H1 (cell line): ENCODE measurements around the gene TRAPPC2L. TPM values are rescaled to one million over a fixed set of nuclear protein-coding genes. Genes with fewer than 3 reads are reported as not detected.

Source experiments
- CHD7 ChIP-seq: fragments of 300-600 bp; sonication (generic); IDR thresholded peaks from 2 replicates; pipeline ENCODE4 v1.7.1; 2012; ENCODE audit warnings: low read length, moderate library complexity, mild to moderate bottlenecking, inconsistent platforms; ENCODE audit not compliant: insufficient replicate concordance
- CTBP2 ChIP-seq: IDR thresholded peaks from 2 replicates; pipeline ENCODE4 v1.7.0; 2011; ENCODE audit warnings: borderline replicate concordance, mild to moderate bottlenecking, moderate library complexity, mixed read lengths, low read length; ENCODE audit not compliant: insufficient read depth, insufficient read length
- POU5F1 ChIP-seq: IDR thresholded peaks from 2 replicates; pipeline ENCODE4 v1.6.1; 2011; ENCODE audit warnings: low read depth, mild to moderate bottlenecking, low read length, moderate library complexity
- SIX5 ChIP-seq: IDR thresholded peaks from 2 replicates; pipeline ENCODE4 v1.6.1; 2011; ENCODE audit warnings: mild to moderate bottlenecking, low read depth, low read length
- SP2 ChIP-seq: IDR thresholded peaks from 2 replicates; pipeline ENCODE4 v1.6.1; 2012; ENCODE audit warnings: mild to moderate bottlenecking, low read length, inconsistent platforms
- TBP ChIP-seq: IDR thresholded peaks from 2 replicates; pipeline ENCODE4 v1.6.1; 2011; ENCODE audit warnings: low read depth, low read length, improper control_type of control experiment
- TCF12 ChIP-seq: IDR thresholded peaks from 2 replicates; pipeline ENCODE4 v1.6.1; 2011; ENCODE audit warnings: low read depth, mild to moderate bottlenecking, low read length
- polyA plus RNA-seq, 7 experiments: library from polyadenylated mRNA; depleted of rRNA in 3 of 7; stranded (reverse) in 5 of 7; unstranded in 2 of 7; fragments of >200 nt in 5 of 7; fragments of 200-250 nt in 2 of 7; gene quantifications; 1 replicate in 5 of 7; 2 replicates in 1 of 7; 4 replicates in 1 of 7; pipeline versions ENCODE4 v1.2.1 to v1.2.3, GENCODE V29; 2011 to 2013; ENCODE audit warnings: missing spikeins in 2 of 7, mixed read lengths in 2 of 7
- total RNA-seq: library from RNA; stranded (reverse); fragmentation: NEBNext Ultra II Directional; extraction: Animal tissue kit (Norgen Biotek cat#: 25700); gene quantifications from 2 replicates; pipeline ENCODE4 v1.2.1, GENCODE V29; 2021

Gene TRAPPC2L
- total and polyA plus RNA-seq, 2 of the 8 experiments (the other 6 are each of a cell fraction or from before 2014, with no cell fraction given): 98.7 to 133 TPM

DNA sequence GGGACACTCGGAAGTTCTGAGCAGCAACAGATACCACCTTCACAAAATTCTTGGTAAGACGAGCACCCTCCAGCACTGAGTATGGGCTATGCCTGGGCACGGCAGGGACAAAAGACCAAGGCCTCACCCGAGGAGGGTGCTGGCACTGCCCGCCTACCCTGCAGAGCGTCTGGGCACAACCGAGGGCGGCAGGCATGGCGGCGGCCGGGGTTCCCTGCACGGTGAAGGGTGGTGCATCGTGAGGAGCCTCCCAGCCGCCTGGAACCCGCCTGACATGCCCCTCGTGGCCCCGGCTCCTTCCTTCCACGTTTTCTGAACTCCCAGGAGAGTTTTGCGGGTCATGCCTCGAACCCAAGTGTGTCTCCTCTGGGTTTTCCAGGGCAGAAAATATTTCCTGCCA lies 19.1 kb upstream of the TRAPPC2L start (continued):
- TF ChIP-seq CHD7 (no peak), CTBP2 (no peak), POU5F1 (no peak), SP2 (no peak), TCF12 (no peak), TBP (no peak), SIX5 (no peak)
